ENCODE data around the gene FYN. TPM values are rescaled to one million over a fixed set of nuclear protein-coding genes. Genes with fewer than 3 reads are reported as not detected.

FYN gene
- total RNA-seq, 1 experiment from 2014 or later: 18.5 TPM

DNA sequence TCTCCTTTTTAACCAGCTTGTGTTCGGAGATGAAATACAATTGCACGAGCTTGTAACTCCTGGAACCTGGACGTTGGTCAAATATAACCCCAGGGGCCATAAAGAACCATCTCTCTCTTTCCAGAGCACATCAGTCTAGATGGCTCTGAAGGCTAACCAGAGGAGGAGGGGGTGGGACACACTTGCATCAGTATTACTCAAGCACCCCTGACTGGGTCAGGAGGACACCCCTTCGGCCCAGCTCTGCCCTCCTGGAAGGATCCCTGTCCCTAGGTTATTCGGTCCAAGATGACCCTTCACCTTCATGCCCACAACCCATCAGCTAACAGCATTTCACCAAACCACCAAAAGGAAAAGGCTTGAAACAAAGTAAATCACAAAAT lies 67.1 kb downstream of the FYN start:
- Histone ChIP-seq H3K4me3 (replicated peaks in 1 of 2; ENCODE audit: low read depth in 1 of 2, low read length in 2 of 2) (no peak overlapping the region), H3K4me2 (ENCODE audit: low read length) (peak overlapping the region; percentile 38), H4K20me1 (ENCODE audit: insufficient read depth) (no peaks in the 10 kb centered on the region), H3K27me3 (ENCODE audit: insufficient read depth, low read length) (no peaks in the 10 kb centered on the region), H3K27ac (ENCODE audit: low read depth, low read length) (no peak overlapping the region), H3K79me2 (ENCODE audit: insufficient read depth, low read length) (no peaks in the 10 kb centered on the region), H3K9me3 (ENCODE audit: control insufficient read depth in 1 of 2, insufficient read depth in 1 of 2, low read depth in 1 of 2, low read length in 2 of 2) (no peaks in the 10 kb centered on the region), H3K36me3 (ENCODE audit: control insufficient read depth in 1 of 2, insufficient read depth in 2 of 2, low read length in 2 of 2) (no peaks in the 10 kb centered on the region), H3K9me2 (ENCODE audit: insufficient read depth) (no peaks in the 10 kb centered on the region), H3K9ac (ENCODE audit: low read length) (no peak overlapping the region), H2AFZ (ENCODE audit: low read depth, low read length, poor library complexity, severe bottlenecking) (no peak overlapping the region), H3K4me1 (ENCODE audit: control insufficient read depth in 1 of 2, insufficient read depth in 2 of 2, low read length in 2 of 2) (peaks cover 6 to 13% of the 10 kb centered on the region in 2 experiments; a peak in 3 of 4 replicates)
- ChIA-PET POLR2A (no interaction called here), RAD21 (ENCODE audit: low non-redundant PET in 1 of 2, low total read pairs in 2 of 2, uncharacterized antibody in 2 of 2, unreplicated experiment in 2 of 2) (no interaction called here), CTCF (no interaction called here)
- intact Hi-C loops (cut with micrococcal nuclease): no loop called here
- DNase-seq (ENCODE audit: low read depth, low spot score) (no peak), ATAC-seq (no peak)
- TF ChIP-seq, protein P1, sequence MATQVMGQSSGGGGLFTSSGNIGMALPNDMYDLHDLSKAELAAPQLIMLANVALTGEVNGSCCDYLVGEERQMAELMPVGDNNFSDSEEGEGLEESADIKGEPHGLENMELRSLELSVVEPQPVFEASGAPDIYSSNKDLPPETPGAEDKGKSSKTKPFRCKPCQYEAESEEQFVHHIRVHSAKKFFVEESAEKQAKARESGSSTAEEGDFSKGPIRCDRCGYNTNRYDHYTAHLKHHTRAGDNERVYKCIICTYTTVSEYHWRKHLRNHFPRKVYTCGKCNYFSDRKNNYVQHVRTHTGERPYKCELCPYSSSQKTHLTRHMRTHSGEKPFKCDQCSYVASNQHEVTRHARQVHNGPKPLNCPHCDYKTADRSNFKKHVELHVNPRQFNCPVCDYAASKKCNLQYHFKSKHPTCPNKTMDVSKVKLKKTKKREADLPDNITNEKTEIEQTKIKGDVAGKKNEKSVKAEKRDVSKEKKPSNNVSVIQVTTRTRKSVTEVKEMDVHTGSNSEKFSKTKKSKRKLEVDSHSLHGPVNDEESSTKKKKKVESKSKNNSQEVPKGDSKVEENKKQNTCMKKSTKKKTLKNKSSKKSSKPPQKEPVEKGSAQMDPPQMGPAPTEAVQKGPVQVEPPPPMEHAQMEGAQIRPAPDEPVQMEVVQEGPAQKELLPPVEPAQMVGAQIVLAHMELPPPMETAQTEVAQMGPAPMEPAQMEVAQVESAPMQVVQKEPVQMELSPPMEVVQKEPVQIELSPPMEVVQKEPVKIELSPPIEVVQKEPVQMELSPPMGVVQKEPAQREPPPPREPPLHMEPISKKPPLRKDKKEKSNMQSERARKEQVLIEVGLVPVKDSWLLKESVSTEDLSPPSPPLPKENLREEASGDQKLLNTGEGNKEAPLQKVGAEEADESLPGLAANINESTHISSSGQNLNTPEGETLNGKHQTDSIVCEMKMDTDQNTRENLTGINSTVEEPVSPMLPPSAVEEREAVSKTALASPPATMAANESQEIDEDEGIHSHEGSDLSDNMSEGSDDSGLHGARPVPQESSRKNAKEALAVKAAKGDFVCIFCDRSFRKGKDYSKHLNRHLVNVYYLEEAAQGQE (IDR thresholded peaks at IDR 0.05; ENCODE audit: low read depth): no peak
- TF ChIP-seq SP1 (IDR thresholded peaks at IDR 0.05; ENCODE audit: low read depth) (no peak), SRF (IDR thresholded peaks at IDR 0.05; ENCODE audit: low read depth) (no peak), RAD21 (IDR thresholded peaks at IDR 0.05; ENCODE audit: low read depth) (no peak), POLR2AphosphoS5 (IDR thresholded peaks at IDR 0.05; ENCODE audit: low read depth, low read length) (no peak), CEBPB (IDR thresholded peaks at IDR 0.05; ENCODE audit: low read depth) (no peak), SIN3A (IDR thresholded peaks at IDR 0.05; ENCODE audit: low read depth) (no peak), EZH2 (IDR thresholded peaks at IDR 0.05) (no peak), CBX3 (IDR thresholded peaks at IDR 0.05; ENCODE audit: low read depth) (no peak), EZH2phosphoT487 (IDR thresholded peaks at IDR 0.05; ENCODE audit: borderline replicate concordance) (no peak), ZFX (IDR thresholded peaks at IDR 0.05) (no peak), POLR2A (IDR thresholded peaks at IDR 0.05; ENCODE audit: borderline replicate concordance, extremely low read depth, insufficient read depth, insufficient read length) (no peak), ELF1 (IDR thresholded peaks at IDR 0.05; ENCODE audit: borderline replicate concordance, low read depth) (no peak)
- BruUV-seq (replicated peaks): no TSS peak
